Measurements from ENCODE around the gene ALKBH2. TPM values are rescaled to one million over a fixed set of nuclear protein-coding genes. Genes with fewer than 3 reads are reported as not detected.

Gene ALKBH2
- total RNA-seq, 1 donor from 2014 or later = 36.8 TPM

- no peak for DNase-seq (ENCODE audit: low read depth)
- Histone ChIP-seq H3K36me3 (ENCODE audit: control insufficient read depth, insufficient read depth, low read length) (no peaks in the 10 kb centered on the region), H3K4me3 (ENCODE audit: low read depth, low read length) (peak overlapping the region; percentile 56), H3K27me3 (ENCODE audit: control insufficient read depth, insufficient read depth, low read length) (no peaks in the 10 kb centered on the region)
- TF ChIP-seq CTCF (IDR thresholded peaks at IDR 0.05; ENCODE audit: insufficient read depth, low read length, poor library complexity, severe bottlenecking) = no peak
These were observed 17.8 kb upstream of the ALKBH2 start for GRCh38 chr12:109110988-109111495.

GRCh38 chr12:109109746-109110350, 16.6 kb upstream of the ALKBH2 start:
- no peak for DNase-seq (ENCODE audit: low read depth)
- TF ChIP-seq CTCF (IDR thresholded peaks at IDR 0.05; ENCODE audit: insufficient read depth, low read length, poor library complexity, severe bottlenecking) = no peak
- Histone ChIP-seq H3K27me3 (ENCODE audit: control insufficient read depth, insufficient read depth, low read length) (no peaks in the 10 kb centered on the region), H3K4me3 (ENCODE audit: low read depth, low read length) (no peak overlapping the region), H3K36me3 (ENCODE audit: control insufficient read depth, insufficient read depth, low read length) (no peaks in the 10 kb centered on the region)

- TF ChIP-seq CTCF (IDR thresholded peaks at IDR 0.05; ENCODE audit: insufficient read depth, low read length, poor library complexity, severe bottlenecking) = no peak
- H3K36me3 ChIP-seq (ENCODE audit: control insufficient read depth, insufficient read depth, low read length) = no peaks in the 10 kb centered on the region
- no peak for DNase-seq (ENCODE audit: low read depth)
These were observed 11.9 kb upstream of the ALKBH2 start for GRCh38 chr12:109105176-109105575.

GRCh38 chr12:109102491-109102890, 9.2 kb upstream of the ALKBH2 start:
- Histone ChIP-seq H3K36me3 (ENCODE audit: control insufficient read depth, insufficient read depth, low read length) (no peaks in the 10 kb centered on the region), H3K4me3 (ENCODE audit: low read depth, low read length) (no peak overlapping the region), H3K27me3 (ENCODE audit: control insufficient read depth, insufficient read depth, low read length) (no peaks in the 10 kb centered on the region)
- no peak for DNase-seq (ENCODE audit: low read depth)
- no peak for TF ChIP-seq CTCF (IDR thresholded peaks at IDR 0.05; ENCODE audit: insufficient read depth, low read length, poor library complexity, severe bottlenecking)

More at GRCh38 chr12:109105176-109105575, 11.9 kb upstream of the ALKBH2 start:
- Histone ChIP-seq H3K27me3 (ENCODE audit: control insufficient read depth, insufficient read depth, low read length) (no peaks in the 10 kb centered on the region), H3K4me3 (ENCODE audit: low read depth, low read length) (no peak overlapping the region)

GRCh38 chr12:109100741-109101140, 7.5 kb upstream of the ALKBH2 start:
- Histone ChIP-seq H3K36me3 (ENCODE audit: control insufficient read depth, insufficient read depth, low read length) (no peaks in the 10 kb centered on the region), H3K4me3 (ENCODE audit: low read depth, low read length) (no peak overlapping the region), H3K27me3 (ENCODE audit: control insufficient read depth, insufficient read depth, low read length) (no peaks in the 10 kb centered on the region)
- TF ChIP-seq CTCF (IDR thresholded peaks at IDR 0.05; ENCODE audit: insufficient read depth, low read length, poor library complexity, severe bottlenecking) = no peak
- no peak for DNase-seq (ENCODE audit: low read depth)
